Measurements from ENCODE around the gene RNF20.

GRCh38 chr9:101561740-101562139 is 28.1 kb downstream of the RNF20 start:
- TF ChIP-seq CTCF (IDR thresholded peaks at IDR 0.05; ENCODE audit: insufficient read depth, low read length, poor library complexity, severe bottlenecking) = no peak
- TF ChIP-seq EZH2phosphoT487 (conservative IDR thresholded peaks at IDR 0.05; ENCODE audit: low read length) = no peak

Data from SU-DHL-6 (cell line).